ENCODE measurements around the gene TUBA1B. TPM values are rescaled to one million over a fixed set of nuclear protein-coding genes. Genes with fewer than 3 reads are reported as not detected.

Gene TUBA1B
- total and polyA plus RNA-seq, 2 of the 13 experiments (the other 11 are each of a cell fraction or from before 2014, with no cell fraction given): 1,275 to 1,353 TPM

DNA sequence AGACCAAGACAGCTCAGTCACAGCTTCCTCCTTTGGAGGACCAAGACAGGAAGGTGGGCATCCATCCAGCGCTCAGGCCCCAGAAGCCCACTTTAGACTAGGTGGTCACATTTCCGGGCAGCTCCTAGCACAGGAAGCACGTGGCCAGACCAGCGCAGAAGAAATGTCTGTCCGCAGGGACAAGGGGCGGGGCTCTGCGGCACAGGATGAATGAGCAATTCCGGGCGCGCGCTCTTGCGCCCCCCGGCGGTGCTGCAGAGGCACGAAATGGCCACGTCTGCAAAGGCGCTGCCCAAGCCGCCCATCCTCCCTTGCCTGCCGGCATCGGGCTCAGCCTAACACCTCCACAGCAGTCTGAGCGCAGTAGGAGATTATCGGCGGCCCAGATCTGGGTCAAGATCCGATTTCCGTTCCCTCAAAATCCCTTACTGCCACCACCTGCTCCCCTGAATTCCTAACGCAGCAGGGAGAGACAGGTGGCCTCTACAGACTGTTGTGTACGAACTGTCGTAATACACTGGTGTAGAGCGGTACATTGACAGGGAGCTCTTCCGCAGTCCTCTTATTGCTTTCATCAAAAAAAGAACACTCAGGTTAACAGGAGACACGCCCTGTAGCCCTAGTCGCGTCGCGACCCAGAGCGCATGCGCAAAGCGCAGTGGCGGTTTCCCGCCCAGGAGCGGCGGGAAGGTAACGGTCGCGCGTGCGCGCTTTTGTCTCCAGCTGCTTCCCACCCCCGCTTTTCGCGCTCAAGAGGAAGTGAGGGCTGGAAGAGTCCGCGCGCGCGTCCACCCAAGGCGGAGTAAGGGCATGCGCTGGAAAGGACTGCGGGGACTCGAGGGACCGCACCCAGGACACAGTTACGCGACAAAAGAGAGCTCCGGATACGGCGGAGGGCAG, 794 bp downstream of the TUBA1B start (continued):
- TF ChIP-seq ZHX1 (CRISPR knock-in tag; IDR thresholded peaks at IDR 0.05; ENCODE audit: low read depth) (no peak; the same call in 1 of the 2 replicates), REL (CRISPR knock-in tag; conservative IDR thresholded peaks at IDR 0.05) (peak; percentile 97), HDAC6 (IDR thresholded peaks at IDR 0.05; ENCODE audit: low read depth, low read length) (no peak), ZNF749 (CRISPR knock-in tag; IDR thresholded peaks at IDR 0.05; ENCODE audit: borderline replicate concordance) (peak; percentile 90), ZNF253 (CRISPR knock-in tag; IDR thresholded peaks at IDR 0.05; ENCODE audit: borderline replicate concordance) (0 out of 2 replicates have a peak, but pooled peaks have one; percentile 80), ATF7-NPFF (CRISPR knock-in tag; IDR thresholded peaks at IDR 0.05; ENCODE audit: low read depth) (peak; percentile 87), ZNF598 (CRISPR knock-in tag; IDR thresholded peaks at IDR 0.05; ENCODE audit: borderline replicate concordance) (0 out of 2 replicates have a peak, but pooled peaks have one; percentile 87), HNF4A (CRISPR knock-in tag; IDR thresholded peaks at IDR 0.05) (peak; percentile 30; the same call in 1 of the 2 replicates), MYPOP (CRISPR knock-in tag; IDR thresholded peaks at IDR 0.05) (peak; percentile 89), ZNF350 (CRISPR knock-in tag; IDR thresholded peaks at IDR 0.05; ENCODE audit: borderline replicate concordance, low read depth) (peak; percentile 77), FOXP4 (CRISPR knock-in tag; IDR thresholded peaks at IDR 0.05) (no peak; the same call in none of the 2 replicates), FOSL1 (CRISPR knock-in tag; IDR thresholded peaks at IDR 0.05; ENCODE audit: borderline replicate concordance) (no peak), ZNF3 (CRISPR knock-in tag; IDR thresholded peaks at IDR 0.05) (no peak), ZNF329 (CRISPR knock-in tag; IDR thresholded peaks at IDR 0.05; ENCODE audit: low read depth) (no peak), MIER3 (CRISPR knock-in tag; IDR thresholded peaks at IDR 0.05; ENCODE audit: borderline replicate concordance) (peak; percentile 73; the same call in 1 of the 2 replicates), USF2 (IDR thresholded peaks at IDR 0.05; ENCODE audit: low read depth, low read length) (peak; percentile 61), USF2 (CRISPR knock-in tag; IDR thresholded peaks at IDR 0.05; ENCODE audit: borderline replicate concordance) (peak; percentile 81), ZNF672 (CRISPR knock-in tag; IDR thresholded peaks at IDR 0.05) (no peak), ZNF33A (CRISPR knock-in tag; IDR thresholded peaks at IDR 0.05; ENCODE audit: borderline replicate concordance) (peak; percentile 96), NR2F1 (CRISPR knock-in tag; IDR thresholded peaks at IDR 0.05) (no peak)
